HG03066 (cell line): ENCODE measurements around the gene IL10RB.
"Not testable (repeated sequence)": the region's sequence is repeated elsewhere in the genome, so short reads cannot be mapped to it uniquely, and the experiment has no call there.

Experiments used
- ATAC-seq: cut with Tn5 transposase; IDR thresholded peaks from one replicate; pipeline ENCODE4 v1.9.1; 2021; ENCODE audit warnings: low read depth; ENCODE audit not compliant: unreplicated experiment

IL10RB gene

DNA sequence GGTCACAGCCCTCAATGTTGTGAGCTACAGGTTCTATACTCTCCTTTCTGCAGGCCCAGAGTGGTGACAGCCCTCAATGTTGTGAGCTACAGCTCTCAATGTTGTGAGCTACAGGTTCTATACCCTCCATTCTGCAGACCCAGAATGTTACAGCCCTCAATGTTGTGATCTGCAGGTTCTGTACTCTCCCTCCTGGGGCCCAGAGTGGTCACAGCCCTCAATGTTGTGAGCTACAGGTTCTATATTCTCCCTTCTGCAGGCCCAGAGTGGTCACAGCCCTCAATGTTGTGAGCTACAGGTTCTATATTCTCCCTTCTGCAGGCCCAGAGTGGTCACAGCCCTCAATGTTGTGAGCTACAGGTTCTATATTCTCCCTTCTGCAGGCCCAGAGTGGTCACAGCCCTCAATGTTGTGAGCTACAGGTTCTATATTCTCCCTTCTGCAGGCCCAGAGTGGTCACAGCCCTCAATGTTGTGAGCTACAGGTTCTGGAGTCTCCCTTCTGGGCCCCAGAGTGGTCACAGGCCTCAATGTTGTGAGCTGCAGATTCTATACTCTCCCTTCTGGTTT lies 26.5 kb upstream of the IL10RB start:
- ATAC-seq: not testable (repeated sequence)

GRCh38 chr21:33240404-33240803 lies 25.8 kb upstream of the IL10RB start:
- no peak for ATAC-seq

- ATAC-seq: no peak
Measured at GRCh38 chr21:33241846-33242245, 24.3 kb upstream of the IL10RB start.

GRCh38 chr21:33242846-33243245 lies 23.3 kb upstream of the IL10RB start:
- not testable (repeated sequence) for ATAC-seq

DNA sequence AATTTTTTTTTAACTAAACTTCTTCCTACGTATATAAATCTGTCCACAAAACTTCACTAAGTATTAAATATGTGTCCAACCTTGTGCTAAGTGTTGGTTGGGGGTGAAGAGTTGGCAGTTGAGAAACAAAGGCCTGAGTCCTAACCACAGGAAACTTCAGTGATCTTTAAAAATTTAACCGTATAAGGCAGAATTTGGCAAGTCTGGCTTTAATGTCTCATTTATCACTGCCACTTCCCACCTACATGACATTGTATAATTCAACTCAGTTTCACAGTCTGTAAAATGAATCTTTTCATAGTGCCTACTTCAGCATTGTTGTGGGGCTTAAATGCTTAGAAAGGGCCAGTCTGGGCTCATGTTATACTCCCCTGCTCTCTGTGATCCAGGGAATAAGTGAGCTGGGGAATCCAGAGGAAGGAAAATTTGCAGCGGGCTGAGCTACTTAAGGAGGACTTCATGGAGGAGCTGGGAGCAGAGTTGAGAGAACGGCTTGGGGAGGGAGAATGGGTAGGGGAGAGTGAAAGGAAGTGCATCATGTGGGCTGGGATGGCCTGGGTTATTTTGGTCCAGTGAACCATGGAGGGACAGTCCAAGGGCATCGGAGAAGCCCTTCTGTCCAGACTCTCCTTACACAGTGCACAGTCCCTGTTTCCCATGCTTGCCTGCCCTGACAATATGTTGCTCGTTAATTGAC lies 21.9 kb upstream of the IL10RB start:
- ATAC-seq: no peak

DNA sequence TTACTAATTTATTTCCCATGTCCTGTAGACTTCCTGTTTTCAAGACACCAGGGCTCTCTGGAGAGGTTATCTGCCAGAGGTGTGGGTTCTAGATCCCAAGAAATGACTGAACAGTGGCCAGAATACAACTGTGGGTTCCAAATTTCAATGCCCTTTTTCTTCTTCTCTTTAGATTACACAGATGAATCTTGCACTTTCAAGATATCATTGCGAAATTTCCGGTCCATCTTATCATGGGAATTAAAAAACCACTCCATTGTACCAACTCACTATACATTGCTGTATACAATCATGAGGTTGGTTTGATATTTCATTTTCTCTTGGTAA lies 21.4 kb upstream of the IL10RB start:
- ATAC-seq: no peak

DNA sequence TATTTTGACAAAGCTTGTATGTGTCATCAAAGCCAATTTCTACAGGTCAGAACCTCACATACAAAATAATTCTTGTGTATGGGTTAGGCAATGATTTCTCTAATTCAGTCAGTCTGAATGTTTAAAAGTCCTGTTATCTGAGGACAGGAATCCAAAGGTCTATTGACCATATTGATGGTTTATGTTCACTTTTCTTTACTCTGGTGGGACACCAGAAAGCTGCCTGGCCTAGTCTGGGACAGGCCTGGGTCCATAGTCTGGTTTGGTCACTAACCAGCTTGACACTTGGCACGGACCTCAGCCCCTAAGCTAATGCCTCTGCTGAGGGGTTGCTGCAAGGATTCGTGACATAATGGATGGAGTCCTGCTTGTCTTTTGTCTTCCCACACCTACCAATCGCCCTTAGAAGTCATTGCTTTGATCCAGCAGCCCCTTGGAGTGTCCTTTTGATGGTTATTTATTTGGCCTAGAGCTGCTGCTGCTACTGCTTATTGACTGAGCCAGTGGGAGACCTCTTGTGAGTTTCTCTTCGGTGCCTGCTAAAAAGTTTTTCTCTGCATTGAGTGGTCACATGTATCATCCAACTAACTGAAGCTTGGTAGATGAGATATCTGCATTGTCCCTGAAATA lies 20.8 kb upstream of the IL10RB start:
- ATAC-seq: no peak

DNA sequence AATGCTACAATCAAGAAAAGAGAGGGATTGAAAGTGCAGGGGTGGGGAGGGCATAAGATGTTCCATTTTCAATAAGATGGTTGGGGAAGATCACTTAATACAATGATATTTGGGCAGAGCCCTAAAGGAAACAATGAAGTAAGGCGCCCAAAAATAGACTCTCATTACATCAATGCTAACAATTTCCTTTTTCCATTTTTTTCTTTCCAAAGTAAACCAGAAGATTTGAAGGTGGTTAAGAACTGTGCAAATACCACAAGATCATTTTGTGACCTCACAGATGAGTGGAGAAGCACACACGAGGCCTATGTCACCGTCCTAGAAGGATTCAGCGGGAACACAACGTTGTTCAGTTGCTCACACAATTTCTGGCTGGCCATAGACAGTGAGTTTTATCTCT lies 19.7 kb upstream of the IL10RB start:
- no peak for ATAC-seq

DNA sequence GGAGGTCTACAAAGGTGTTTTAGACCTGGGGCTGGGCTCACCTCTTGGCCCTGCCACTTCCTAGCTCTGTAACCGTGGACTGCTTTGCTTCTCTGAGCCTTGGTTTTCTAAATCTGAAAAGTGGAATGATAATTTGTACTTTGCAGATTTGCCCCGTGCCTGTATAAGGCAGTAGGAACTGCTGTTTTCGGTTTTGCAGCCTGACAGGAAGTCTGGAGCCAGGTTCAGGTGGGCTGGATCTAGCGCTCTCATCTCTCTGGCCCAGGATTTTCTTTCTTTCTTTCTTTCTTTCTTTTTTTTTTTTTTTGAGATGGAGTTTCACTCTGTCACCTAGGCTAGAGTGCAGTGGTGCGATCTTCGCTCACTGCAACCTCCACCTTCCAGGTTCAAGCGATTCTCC lies 19.2 kb upstream of the IL10RB start:
- no peak for ATAC-seq

DNA sequence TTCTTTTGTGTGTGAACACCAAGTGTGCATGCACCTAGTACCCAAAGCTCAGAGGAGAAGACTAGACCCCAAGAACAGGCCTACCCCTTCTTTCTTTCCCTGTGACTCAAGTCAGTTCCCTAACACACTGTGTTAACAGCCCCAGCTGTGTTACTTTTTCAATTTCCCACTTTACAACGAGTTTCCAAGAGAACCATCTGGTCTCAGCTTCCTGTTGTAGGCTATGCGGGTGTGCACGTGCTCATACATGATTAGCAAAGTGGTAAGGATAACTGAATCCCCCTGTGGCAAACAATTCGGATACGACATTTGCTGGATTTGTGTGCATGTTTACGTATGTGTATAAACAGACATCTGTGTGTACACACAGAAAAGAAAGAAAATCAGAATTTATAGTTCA lies 18.6 kb upstream of the IL10RB start:
- ATAC-seq: no peak

DNA sequence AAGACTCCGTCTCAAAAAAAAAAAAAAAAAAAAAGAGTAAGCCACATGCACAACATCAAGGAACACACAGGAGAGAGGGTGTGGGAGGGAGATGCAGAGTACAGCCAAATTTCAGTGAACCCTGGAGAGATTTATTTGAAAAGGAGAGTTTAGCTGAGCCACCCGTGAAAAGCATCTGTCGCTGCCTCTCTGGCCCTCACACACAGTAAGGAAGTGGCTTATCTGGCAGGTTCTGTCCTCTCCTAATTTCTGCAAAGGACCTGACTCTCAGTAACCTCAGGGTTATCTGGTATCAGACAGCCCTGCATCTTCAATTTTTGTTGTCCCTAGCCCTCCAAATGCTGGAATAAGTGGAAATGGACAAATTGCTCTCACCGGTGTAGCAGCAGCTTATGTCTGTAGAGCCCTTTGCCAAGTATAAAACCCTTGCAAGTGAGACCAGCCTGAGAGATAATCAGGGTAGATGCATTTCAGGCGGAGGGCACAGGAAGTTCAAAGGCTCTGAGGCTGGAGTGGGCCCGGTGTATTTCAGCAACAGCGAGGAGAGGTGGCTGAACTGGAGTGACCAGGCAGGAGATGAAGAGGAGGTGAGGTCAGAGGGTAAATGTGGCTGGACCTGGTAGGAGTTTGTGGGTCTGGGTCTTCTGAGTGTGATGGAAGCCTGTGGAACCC lies 16.7 kb upstream of the IL10RB start:
- no peak for ATAC-seq

DNA sequence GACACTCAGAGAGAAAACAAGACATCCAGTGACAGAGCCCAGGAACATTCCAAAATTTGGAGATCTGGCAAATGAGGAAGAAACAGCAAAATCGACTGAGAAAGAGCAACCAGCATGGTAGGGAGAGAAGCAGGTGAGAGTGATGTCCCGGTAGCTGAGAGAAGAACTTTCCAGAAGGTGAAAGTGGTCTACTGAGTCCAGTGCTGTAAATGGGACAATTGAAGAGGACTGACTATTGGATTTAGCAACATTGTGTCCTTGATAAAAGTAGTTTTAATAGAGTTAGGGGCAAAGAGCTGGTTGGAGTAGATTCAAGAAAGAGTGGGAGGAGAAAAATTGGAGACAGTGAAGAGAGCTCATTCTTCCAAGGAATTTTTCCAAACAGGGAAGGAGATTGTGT lies 15.0 kb upstream of the IL10RB start:
- no peak for ATAC-seq

DNA sequence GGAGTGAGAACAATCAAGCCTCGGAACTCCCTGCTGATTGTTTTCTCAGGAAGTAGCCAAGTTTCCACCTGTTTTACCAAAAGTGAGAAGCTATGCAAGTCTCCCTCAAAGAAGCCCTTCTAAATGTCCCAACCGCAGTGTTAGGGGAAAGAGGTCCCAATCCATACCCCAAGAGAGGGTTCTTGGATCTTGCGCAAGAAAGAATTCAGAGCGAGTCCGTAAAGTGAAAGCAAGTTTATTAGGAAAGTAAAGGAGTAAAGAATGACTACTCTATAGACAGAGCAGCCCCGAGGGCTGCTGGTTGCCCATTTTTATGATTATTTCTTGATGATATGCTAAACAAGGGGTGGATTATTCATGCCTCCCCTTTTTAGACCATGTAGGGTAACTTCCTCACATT lies 12.8 kb upstream of the IL10RB start:
- not testable (repeated sequence) for ATAC-seq

GRCh38 chr21:33254766-33255165 lies 11.4 kb upstream of the IL10RB start:
- no peak for ATAC-seq

DNA sequence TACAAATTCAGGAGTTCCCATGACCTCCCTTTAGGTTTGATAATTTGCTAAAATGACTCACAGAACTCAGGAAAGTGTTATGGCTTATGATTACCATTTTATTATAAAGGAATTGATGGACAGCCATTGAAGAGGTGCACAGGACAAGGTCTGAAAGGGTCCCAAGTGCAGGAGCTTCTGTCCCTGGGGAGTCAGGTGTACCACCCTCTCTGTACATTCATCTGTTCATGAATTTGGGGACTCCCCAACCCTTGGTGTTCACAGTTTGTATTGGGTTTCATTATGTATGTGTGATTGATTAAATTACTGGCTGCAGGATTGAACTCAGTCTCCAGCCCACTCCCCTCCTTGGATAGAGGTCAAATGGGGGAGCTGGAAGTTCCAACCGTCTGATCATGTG lies 10.8 kb upstream of the IL10RB start:
- ATAC-seq: no peak

- ATAC-seq: no peak
Measured at GRCh38 chr21:33256019-33256418, 10.1 kb upstream of the IL10RB start.

DNA sequence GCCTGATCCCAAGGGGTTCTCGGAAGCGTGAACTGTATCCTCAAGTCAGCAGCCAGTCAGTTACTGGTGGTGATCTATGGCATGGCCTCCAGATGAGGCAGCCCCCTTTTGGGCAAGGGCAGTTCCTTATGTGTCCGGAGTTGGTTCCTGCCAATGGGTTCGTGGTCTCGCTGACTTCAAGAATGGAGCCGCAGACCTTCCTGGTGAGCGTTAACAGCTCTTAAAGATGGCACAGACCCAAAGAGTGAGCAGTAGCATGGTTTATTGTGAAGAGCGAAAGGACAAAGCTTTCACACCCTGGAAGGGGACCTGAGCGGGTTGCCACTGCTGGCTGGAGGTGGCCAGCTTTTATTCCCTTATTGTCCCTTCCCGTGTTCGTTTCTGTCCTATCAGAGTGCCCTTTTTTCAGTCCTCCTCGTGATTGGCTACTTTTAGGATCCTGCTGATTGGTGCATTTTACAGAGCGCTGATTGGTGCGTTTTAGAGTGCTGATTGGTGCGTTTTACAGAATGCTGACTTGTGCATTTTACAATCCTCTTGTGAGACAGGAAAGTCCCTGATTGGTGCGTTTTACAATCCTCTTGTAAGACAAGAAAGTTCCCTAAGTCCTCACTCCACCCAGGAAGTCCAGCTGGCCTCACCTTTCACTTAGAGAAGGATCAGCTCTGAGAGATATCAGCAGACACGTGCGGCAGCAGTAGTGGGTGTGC lies 8.9 kb upstream of the IL10RB start:
- ATAC-seq: no peak

DNA sequence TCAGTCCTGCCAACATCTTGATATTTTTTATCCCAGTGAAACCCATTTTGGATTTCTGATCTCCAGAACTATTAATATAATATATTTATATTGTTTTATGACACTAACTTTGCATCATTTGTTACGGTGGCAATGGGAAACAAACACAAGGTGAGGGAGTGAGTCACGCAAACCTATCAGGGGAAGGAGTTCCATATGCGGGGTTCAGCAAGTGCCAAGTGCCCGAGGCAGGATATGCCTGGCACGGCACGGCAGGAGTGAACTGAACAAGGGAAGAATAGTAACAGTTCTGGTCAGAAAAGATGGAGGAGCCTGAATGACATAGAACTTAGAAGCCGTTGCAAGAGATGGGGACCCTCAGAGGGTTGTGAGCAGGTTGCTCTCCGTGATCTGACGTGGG lies 7.7 kb upstream of the IL10RB start:
- no peak for ATAC-seq

DNA sequence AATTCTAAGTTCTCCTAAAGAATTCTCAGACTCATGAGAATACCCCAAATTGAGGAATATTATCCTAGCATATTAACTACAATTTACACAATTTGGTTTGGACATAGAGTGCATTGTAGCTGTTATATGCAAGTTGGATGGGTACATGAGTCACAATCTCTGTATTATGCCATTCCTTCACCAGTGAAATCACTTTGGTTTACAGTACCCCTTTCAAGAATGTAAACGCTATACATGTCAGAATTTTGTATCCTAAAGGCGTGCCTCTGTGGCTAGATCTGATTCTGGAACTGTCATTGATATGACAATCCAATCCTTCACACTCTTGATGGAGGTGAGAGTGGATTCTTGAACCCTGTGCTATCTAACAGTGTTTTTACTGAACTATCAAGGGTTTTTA lies 6.7 kb upstream of the IL10RB start:
- no peak for ATAC-seq

- ATAC-seq: no peak
Measured at GRCh38 chr21:33259995-33260394, 6.2 kb upstream of the IL10RB start.

- ATAC-seq: no peak
Measured at GRCh38 chr21:33261635-33262034, 4.5 kb upstream of the IL10RB start.
